GM12865 (cell line): ENCODE results near the gene FER1L5.

Source experiments
- DNase-seq: peaks from one replicate; pipeline ENCODE4 v3.0.0; 2010; ENCODE audit warnings: low read depth
- H3K4me3 ChIP-seq: 2 replicates; pipeline ENCODE4 v1.5.1; 2011; ENCODE audit warnings: mild to moderate bottlenecking, low read depth, low read length, control low read depth
- TF ChIP-seq, protein P1 (sequence below): IDR thresholded peaks from 2 replicates; pipeline ENCODE4 v1.5.1; 2011; ENCODE audit warnings: low read length, control low read depth, low read depth, inconsistent platforms; ENCODE audit not compliant: insufficient read depth; ENCODE audit errors: missing control alignments

FER1L5 gene

DNA sequence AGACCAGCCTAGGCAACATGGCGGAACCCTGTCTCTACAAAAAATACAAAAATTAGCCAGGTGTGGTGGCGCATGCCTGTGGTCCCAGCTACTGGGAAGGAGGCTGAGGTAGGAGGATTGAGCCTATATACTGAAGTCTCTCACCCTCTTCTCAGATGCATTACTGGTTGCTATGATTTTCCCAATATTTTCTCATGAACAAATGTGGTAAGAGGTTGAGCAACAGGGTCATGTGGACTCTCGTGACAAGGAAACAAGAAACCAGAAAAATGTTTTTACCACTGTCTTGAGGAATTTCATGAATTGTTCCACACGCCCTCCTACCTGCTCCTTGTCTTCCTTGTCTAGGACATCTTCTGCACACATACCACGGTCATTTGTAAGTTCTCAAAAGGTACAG is 84.9 kb downstream of the FER1L5 start:
- H3K4me3 ChIP-seq, result no peak overlapping the region
- DNase-seq, result no peak
- TF ChIP-seq, protein P1, sequence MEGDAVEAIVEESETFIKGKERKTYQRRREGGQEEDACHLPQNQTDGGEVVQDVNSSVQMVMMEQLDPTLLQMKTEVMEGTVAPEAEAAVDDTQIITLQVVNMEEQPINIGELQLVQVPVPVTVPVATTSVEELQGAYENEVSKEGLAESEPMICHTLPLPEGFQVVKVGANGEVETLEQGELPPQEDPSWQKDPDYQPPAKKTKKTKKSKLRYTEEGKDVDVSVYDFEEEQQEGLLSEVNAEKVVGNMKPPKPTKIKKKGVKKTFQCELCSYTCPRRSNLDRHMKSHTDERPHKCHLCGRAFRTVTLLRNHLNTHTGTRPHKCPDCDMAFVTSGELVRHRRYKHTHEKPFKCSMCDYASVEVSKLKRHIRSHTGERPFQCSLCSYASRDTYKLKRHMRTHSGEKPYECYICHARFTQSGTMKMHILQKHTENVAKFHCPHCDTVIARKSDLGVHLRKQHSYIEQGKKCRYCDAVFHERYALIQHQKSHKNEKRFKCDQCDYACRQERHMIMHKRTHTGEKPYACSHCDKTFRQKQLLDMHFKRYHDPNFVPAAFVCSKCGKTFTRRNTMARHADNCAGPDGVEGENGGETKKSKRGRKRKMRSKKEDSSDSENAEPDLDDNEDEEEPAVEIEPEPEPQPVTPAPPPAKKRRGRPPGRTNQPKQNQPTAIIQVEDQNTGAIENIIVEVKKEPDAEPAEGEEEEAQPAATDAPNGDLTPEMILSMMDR, result no peak

- TF ChIP-seq, protein P1, result no peak
- no peak for DNase-seq
- no peak overlapping the region for H3K4me3 ChIP-seq
Observed at GRCh38 chr2:96729748-96730147, 87.2 kb downstream of the FER1L5 start.

DNA sequence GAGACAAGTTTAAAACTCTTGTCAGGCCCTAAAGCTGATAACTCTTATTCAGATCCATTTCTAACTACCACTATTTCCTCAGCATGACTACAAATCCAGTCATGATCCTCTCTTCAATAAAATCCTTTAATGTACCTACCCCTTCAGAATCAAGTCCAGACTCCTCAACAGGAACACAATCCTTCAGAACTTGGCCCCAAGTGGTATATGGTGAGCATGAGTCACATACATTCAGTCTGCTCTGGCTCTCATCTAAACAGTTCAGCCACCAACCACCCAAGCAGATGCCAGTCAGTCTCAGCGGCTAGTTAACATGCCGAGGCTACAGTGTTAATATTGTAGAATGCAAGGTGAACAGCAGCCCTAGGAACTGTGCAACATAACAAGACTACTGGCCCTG is 87.6 kb downstream of the FER1L5 start:
- TF ChIP-seq, protein P1, result no peak

DNA sequence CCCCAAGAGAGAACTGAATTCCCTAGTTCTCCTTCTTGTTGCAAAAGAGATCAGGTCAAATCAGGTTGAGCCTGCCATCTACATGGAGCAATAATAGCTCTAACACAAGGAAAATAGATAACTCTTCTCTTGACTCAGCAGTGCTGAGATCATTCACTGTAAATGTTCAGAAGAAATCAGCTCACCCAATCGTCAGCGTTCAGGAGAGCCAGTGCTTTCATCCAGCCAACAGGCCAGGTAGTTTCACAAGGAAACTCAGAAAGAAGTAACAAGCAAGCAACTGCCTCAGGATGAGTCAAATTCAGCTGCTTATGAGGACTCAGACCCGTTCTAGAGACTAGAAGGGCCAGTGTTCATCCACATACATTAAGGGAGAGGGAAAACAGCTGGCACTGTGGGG is 91.4 kb downstream of the FER1L5 start:
- no peak overlapping the region for H3K4me3 ChIP-seq
- DNase-seq, result no peak
- TF ChIP-seq, protein P1, result no peak

More for the DNA sequence above, 87.6 kb downstream of the FER1L5 start:
- H3K4me3 ChIP-seq, result no peak overlapping the region
- no peak for DNase-seq

DNA sequence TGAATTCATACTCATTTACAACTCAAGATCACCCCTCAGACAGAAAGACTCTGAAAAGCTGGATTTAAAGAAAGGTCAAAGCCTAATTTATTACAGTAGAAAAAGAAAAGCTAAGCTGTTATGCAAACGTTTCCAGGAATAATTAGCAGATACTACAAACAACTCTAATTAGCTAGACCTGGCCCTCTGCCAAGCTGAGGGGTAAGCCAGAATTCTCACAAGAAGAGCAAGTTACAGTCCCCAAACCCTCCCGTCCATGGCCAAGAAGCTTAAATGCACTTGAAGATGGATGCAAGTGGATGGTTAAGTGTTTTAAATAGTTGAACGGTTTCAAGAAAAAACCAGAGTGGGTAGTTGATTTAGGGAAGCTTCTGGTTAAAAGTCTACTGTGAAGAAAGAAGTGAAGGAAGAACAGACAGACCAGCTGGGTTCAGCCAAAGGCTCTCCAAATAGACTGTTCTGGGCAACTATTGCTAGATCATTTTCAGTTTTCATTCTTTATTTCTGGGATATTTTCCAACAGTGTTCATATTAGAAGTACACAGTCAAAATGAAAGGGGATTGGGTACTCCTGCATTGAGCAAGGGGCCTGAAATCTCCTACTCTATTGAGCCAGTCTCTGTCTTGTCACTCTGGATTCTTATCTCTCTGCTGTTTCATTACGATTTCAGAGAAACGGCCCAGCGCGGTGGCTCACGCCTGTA is 92.5 kb downstream of the FER1L5 start:
- TF ChIP-seq, protein P1, result no peak
- no peak overlapping the region for H3K4me3 ChIP-seq
- DNase-seq, result no peak

- no peak overlapping the region for H3K4me3 ChIP-seq
Observed at GRCh38 chr2:96737251-96737650, 94.7 kb downstream of the FER1L5 start.

More at GRCh38 chr2:96737251-96737650, 94.7 kb downstream of the FER1L5 start:
- no peak for DNase-seq
- TF ChIP-seq, protein P1, result no peak
